NCI-H1048 (cell line): ENCODE data around the gene ZNF74.
"Not testable (repeated sequence)": the region's sequence is repeated elsewhere in the genome, so short reads cannot be mapped to it uniquely, and the experiment has no call there.

Source experiments
- DNase-seq: peaks from one replicate; lab custom pipeline; 2025; lab: John Stamatoyannopoulos, UW

Gene ZNF74

DNA sequence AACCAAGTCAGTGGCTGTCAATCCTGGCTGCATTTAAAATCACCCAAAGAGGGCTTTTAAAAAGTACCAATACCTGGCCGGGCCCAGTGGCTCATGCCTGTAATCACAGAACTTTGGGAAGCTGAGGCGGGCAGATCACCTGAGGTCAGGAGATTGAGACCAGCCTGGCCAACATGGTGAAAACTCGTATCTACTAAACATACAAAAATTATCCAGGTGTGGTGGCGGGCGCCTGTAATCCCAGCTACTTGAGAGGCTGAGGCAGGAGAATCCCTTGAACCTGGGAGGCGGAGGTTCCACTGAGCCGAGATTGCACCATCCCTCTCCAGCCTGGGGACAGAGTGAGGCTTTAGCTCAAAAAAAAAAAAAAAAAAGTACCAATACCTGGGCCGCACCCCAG, 17.7 kb upstream of the ZNF74 start:
- not testable (repeated sequence) for DNase-seq

DNA sequence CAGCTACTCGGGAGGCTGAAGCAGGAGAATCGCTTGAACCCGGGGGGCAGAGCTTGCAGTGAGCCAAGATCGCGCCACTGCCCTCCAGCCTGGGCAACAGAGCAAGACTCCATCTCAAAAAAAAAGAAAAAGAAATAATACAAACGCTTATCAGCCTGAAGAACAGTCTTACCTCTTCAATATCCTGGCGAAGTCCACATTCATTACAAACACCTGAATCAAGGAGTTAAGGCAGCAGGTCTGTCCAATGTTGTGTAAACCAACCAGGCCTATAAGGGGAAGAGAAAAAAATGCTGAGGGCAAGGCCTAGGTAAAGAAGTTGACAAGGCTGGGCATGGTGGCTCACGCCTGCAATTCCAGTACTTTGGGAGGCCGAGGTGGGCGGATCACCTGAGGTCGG, 17.0 kb upstream of the ZNF74 start:
- not testable (repeated sequence) for DNase-seq

DNA sequence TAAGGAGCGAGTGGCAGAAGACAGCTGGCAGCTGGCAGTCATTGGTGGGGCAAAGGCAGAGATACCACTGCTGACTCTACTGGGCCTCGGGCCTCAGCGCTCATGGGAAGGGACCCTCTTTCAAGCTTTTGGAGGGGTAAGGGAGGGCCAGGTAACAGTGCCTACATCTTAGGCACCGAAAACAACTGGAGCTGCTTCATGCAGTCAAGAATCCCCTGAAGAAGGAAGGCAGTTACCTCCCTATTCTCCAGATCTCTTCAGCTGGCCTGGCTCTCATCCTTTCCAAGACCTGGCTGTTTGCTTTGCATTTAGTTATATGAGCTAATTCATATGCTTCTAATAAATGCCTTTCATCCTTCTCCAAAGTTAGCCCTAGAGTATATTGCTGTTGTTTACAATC, 15.8 kb upstream of the ZNF74 start:
- no peak for DNase-seq

DNA sequence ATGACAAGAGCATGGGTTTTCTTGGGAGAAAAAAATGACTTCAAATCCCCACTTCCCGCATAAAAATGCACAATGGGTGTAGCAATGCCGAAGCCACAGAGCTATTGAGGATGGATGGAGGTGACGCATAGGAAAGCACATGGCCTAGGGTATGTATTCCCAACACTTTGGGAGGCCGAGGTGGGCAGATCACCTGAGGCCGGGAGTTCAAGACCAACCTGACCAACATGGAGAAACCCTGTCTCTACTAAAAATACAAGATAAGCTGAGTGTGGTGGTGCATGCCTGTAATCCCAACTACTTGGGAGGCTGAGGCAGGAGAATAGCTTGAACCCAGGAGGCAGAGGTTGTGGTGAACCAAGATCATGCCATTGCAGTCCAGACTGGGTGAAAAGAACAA, 15.3 kb upstream of the ZNF74 start:
- not testable (repeated sequence) for DNase-seq

DNA sequence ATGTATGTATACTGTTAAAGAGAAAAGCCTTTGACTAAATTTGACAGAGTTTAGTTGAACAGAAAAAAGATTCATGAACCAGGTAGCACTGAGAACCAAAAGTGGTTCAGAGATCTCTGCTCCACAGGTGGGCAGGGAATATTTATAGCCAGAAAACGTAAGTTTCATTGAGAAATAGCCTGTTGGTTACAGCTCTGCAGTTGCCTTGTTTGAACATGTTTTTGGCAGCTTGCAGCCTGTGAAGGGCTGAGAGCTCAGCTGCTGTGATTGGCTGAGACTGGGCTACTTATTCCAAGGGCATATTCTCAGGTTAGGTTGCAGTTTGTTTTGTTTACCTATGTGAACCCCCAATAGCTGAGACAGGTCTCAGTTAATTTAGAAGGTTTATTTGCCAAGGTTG, 13.5 kb upstream of the ZNF74 start:
- no peak for DNase-seq

DNA sequence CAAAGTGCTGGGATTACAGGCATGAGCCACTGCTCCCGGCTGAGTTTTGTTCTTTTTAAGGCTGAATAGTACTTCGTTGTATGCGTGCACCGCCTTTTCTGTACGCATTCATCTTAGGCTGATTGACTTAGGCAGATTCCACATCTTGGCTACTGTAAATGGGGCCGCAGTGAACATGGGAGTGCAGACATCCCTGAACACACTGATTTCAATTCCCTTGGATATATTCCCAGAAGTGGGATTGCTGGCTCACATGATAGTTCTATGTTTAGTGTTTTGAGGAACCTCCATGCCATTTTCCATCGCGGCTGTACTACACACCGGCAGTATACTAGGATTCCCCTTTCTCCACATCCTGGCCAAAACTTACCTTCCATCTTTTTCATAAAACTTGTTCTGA, 10.4 kb upstream of the ZNF74 start:
- no peak for DNase-seq

DNA sequence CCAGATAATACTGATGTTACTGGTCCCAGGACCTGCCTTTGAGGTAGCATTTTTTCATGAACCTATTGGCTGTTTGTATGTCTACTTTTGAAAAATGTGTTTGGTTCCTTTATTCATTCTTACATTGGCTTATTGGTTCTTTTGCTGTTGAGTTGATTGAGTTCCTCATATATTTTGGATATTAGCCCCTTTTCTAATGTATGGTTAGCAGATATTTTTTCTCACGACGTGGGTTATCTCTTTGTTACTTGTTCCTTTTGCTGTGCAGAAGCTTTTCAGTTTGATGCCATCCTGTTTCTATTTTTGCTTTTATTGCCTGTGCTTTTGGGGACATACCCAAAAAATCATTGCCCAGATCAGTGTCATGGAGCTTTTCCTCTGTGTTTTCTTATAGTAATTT, 9.8 kb upstream of the ZNF74 start:
- DNase-seq: no peak

DNA sequence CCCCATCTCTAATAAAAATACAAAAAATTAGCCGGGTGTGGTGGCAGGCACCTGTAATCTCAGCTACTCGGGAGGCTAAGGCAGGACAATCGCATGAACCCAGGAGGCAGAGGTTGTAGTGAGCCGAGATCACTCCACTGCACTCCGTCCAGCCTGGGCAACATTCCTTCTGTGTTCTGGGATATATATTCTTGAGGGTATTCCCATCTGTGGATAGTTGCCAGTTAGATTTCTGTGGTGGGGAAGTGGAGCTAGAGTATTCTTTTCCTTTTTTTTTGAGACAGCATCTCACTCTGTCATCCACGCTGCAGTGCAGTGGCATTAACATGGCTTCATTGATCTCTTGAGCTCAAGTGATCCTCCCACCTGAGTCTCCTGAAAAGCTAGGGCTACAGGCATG, 9.1 kb upstream of the ZNF74 start:
- no peak for DNase-seq

DNA sequence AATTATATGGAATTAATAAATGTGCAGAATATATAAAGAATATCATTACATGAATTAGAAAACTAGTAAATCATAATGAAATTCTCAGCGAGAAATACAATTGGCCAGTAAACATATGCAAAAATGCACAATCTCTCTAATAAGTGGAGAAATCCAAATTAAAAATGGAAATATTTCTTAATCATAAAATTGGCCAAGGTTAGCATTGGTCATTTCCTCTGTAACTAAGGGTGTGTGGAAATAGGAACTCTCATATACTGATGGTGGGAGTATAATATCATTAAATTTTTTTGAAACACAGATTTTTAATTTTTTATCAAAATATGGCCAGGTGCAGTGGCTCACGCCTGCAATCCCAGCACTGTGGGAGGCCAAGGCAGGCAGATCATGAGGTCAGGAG, 7.6 kb upstream of the ZNF74 start:
- no peak for DNase-seq

DNA sequence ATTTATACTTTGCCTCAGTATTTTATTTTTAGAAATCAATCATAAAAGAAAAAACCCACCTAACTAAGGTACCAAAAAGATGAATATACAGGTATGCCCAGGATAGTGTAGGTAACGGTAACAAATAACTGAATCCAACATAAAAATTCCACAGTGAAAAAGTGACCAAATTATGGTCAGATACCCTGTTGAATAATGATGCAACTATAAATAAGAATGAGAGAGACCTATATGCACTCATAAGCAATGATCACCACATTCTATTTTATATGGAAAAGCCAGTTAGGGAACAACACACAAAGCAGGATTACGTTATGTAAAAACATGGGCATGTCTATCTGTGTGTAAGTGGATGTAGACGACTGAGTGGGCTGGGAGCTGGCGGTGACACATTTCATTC, 7.0 kb upstream of the ZNF74 start:
- DNase-seq: no peak

DNA sequence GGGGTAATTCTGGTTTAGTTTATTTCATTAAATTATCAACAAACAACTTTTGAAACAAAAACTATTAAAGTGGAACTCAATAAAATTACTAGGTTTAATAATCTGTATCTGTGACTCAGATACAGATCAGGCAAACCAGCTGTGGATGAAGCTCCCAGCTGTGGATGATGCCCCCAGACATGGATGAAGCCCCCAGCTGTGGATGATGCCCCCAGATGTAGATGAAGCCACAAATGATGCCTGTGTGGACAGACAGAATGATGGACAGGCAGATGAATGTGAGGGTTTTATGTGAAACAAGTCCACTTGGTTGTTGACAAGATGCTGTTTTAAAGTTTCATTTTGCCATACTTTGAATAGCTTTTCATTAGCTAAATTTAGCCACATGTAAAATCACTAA, 5.8 kb upstream of the ZNF74 start:
- no peak for DNase-seq

DNA sequence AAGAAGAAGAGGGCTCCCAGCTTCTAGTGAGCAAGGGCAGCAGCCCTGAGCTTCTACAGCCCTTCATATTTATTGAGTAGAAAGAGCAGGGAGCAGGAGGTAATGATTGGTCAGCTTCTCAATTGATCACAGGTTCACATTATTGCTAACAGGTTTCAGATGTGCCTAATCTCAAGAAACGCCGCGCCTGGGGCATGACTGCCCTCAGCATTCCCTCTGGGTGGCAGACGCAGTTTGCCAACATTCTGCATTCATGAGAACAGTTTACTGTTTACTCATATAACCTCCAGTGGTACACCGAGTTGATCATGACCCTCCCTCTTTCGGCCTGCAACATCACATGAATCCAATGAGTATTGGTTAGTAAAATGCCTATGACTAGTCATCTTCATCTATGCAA, 4.7 kb upstream of the ZNF74 start:
- no peak for DNase-seq

DNA sequence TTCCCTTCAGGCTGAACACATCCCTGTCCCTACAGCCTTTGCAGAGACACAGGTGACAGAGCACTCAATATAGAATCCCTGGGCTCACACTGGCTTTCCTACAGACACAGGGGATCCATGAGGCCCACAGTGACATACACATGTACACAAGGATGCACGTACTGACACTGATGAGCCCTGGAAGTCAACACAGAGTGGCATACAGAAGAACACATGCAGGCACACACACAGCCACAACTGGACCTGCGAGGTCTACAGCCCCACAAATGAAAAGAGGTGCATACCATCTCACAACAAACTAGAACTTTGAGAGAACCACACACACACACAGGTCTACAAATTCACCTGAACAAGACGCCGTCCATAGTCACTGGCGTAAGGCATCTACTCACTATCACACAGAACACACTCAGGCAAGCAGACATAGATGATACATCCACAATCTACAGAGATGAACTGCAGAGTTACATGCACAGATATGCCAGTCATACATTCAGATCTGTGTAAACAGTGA, 3.5 kb upstream of the ZNF74 start:
- DNase-seq: no peak

DNA sequence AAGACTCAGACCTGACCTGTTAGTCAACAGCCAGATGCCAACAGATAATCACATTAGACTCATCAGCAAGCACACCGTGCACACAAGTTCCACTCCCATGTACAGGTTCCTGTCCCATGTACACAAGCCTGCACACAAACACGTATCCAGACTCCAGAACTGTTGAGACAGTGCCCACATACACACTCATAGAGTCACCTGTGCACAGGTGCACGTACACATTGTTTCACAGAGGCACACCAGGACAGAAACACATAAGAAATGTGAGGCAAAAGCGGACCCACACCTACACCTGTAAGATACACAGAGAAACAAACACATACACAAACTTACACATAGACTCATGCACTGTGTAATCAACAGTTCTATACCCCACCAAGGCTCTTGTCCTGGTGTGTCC, 2.7 kb upstream of the ZNF74 start:
- DNase-seq: no peak

DNA sequence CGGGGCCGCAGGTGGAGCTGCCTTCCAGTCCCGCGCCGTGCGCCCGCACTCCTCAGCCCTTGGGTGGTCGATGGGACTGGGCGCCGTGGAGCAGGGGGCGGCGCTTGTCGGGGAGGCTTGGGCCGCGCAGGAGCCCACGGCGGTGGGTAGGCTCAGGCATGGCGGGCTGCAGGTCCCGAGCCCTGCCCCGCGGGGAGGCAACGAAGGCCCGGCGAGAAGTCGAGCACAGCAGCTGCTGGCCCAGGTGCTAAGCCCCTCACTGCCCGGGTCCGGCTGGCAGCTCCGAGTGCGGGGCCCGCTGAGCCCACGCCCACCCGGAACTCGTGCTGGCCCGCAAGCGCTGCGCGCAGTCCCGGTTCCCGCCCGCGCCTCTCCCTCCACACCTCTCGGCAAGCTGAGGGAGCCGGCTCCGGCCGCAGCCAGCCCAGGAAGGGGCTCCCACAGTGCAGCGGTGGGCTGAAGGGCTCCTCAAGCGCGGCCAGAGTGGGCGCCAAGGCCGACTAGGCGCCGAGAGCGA, 1.5 kb upstream of the ZNF74 start:
- DNase-seq: not testable (repeated sequence)

DNA sequence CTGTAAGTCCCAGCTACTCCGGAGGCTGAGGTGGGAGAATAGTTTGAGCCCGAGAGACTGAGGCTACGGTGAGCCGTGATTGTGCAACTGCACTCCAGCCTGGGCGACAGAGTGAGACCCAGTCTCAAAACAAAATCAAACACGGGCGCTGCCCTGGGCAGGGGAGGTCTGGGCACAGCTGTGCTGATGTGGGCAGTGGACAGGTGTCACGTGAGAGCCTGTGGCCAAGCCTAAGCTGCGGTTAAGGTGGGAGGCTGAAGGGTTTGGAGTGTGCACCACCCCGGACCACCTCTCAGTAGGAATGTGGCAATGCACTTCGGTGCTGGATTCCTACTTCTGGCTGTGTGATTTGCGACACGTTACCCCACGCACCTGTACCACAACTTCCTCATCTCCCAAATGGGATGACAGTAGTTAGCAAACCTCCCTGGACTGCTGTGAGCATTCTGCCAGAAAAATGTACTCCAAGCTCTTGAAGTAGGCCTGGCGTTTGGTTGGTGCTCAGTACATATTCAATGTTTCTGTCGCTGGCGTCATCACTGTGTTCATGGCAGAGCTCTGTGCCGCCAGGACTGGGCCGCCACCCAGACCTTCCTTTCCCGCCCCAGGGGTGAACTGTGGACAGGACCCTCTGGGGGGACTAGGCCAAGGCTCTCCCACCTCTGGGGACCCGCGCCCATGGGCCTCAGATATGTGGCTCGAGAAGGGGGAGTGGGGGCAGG, 807 bp upstream of the ZNF74 start:
- no peak for DNase-seq

DNA sequence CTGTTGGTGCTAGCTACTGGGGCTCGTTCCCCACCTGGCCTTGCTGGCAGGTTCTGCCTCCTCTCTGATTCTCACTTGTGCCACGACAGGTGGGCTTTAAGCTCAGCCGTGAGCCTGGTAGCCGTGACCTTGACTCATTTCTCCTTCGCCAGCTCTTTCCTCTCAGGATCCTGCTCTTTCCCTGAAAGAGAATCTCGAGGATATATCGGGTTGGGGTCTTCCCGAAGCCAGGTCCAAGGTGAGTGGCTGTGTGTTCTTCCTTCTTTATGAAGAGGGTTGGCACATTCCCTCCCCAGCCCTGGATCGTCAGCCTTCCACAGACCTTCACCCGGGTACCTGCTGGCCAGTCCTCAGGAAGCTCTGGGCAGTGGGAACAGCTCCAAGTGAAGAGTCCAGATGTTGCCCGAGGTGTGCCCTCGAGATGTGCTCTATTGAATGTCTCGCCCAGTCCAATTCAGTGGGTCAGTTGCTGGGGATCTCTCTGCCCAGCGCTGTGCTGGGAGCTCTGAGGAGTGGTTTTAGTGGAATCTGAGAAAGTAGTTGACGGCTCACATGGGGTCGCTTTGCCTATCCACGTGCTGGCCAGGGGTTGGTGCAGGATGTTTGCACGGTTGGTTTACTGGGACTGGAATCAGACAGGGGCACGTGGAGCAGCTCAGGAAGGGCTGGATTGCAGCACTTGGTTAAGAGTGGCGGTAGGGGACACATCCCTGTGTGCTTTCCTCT, 1.4 kb downstream of the ZNF74 start:
- no peak for DNase-seq

DNA sequence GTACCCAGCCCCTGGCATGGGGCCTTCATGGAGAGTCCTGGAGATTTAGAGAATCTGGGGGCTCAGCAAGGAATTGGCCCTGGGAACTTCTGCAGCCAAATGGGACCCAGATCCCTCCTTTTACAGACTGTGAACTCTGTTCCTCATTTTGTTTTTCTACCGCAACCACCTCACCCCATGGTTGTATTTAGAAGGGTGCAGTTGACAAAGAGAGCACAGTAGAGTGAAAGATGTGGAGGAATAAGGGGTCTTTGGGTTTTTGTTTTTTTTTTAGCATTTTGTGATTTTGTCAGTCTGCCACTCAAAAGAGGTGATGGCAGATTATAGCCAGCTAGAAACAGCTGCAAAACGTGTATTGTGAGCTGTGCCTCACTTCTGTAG, 1.9 kb downstream of the ZNF74 start:
- no peak for DNase-seq

DNA sequence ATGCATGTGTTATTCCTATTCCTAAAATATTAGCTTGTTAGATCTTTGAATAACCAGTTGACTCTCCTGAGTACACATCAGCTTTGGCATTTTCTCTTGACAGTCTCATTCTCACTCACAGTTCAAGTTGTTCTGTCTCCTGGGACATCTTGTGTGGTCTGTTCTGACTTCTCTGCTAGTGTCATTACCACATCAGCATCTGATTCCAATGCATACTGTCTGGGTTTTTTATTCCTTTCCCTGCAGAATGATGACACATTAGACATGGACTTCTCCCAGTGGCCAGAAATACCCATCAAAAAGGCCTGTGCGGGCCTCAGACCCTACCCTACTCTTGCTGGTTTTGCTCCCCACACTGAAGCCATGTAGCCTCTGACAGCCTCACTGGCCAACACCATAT, 2.7 kb downstream of the ZNF74 start:
- no peak for DNase-seq

DNA sequence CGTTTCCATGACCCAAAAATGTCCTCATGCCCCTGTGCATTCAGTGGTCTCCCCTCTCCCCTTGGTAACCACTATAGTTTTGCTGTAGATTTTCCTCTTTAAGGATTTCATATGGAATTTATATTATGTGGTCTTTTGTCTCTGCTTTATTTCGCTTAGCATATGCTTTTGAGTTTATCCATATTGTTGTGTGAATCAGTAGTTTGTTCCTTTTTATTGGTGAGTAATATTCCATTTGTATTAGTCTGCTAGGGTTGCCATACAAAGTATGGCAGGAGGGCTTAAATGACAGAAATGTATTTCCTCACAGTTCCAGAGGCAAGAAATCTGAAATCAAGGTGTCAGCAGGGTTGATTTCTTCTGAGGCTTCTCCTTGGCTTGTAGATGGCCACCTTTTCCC, 3.5 kb downstream of the ZNF74 start:
- DNase-seq: no peak

DNA sequence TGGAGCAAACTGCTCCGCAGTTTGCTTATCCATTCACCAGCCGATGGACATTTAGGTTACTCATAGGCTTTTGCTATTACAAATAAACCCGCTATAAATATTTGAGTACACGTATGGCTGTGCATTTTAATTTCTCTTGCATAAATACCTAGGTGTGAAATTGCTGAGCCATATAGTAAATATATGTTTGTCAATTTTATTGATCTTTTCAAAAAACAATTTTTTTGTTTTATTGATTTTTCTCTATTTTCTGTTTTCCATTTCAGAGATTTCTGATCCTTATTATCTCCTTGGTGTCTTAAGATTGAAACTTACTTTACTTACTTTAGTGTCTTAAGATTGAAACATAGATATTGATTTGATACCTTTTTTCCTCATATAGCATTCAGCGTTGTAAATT, 4.5 kb downstream of the ZNF74 start:
- no peak for DNase-seq

DNA sequence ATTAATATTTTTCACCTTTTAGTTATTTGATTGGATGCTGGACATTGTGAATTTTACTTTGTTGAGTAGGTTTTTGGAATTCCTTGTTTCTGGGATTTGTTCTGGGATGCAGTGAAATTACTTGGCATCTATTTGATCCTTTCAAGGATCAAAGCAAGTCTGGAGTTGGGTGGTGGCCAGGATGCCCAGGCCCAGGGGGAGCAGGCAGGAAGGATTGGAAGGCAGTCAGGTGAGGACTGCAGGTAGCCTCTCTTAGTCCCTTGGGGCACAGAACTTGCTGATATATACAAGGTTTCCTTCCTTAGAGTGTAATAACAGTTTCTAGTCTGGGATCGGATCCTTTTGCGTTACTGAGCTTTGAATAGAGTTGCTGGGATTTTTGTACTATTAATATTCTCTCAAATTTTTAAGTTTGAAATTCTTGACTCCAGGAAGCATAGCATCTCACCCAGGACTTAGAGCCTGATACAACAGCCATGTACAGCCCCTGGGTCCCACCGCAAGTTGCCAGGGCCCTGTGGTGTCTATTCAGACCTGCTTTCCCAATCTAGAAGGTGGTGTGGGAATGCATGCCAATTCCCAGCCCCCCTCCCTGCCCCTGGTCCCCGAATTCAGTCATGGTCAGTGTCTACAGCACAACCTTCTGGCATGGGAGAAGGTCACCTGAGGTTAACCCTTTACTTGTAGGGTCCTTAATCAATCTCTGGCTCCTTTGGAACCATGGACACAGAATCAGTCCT, 6.1 kb downstream of the ZNF74 start:
- DNase-seq: no peak
